Muscle layer of colon (tissue), 2 donors: ENCODE data around the gene ASB3.
"Not testable (repeated sequence)": the region's sequence is repeated elsewhere in the genome, so short reads cannot be mapped to it uniquely, and the experiment has no call there.

Experiments
- H3K27ac ChIP-seq: one replicate; pipeline ENCODE4 v1.7.0; 2013; ENCODE audit warnings: low read depth, mild to moderate bottlenecking, low read length, moderate library complexity
- H3K27me3 ChIP-seq, 2 donors: one replicate each; pipeline ENCODE4 v1.7.0; 2013; ENCODE audit warnings: low read length in 2 of 2, mild to moderate bottlenecking in 2 of 2; ENCODE audit not compliant: insufficient read depth in 2 of 2, control insufficient read depth in 1 of 2
- H3K36me3 ChIP-seq: one replicate; pipeline ENCODE4 v1.7.0; 2013; ENCODE audit warnings: mild to moderate bottlenecking, low read length; ENCODE audit not compliant: insufficient read depth
- H3K4me1 ChIP-seq: one replicate; pipeline ENCODE4 v1.7.0; 2013; ENCODE audit warnings: mild to moderate bottlenecking, low read length; ENCODE audit not compliant: insufficient read depth
- H3K4me3 ChIP-seq, 2 donors: one replicate each; pipeline ENCODE4 v1.7.0; 2013; ENCODE audit warnings: low read length in 2 of 2, low read depth in 1 of 2, mild to moderate bottlenecking in 1 of 2, moderate library complexity in 1 of 2
- H3K9ac ChIP-seq: one replicate; pipeline ENCODE4 v1.7.0; 2013; ENCODE audit warnings: low read length
- H3K9me3 ChIP-seq: one replicate; pipeline ENCODE4 v1.7.0; 2013; ENCODE audit warnings: mild to moderate bottlenecking, low read length
- donor health status: abdominal sarcoma.
- donor health status: Adenocarcinoma of cecum.

The ASB3 gene

DNA sequence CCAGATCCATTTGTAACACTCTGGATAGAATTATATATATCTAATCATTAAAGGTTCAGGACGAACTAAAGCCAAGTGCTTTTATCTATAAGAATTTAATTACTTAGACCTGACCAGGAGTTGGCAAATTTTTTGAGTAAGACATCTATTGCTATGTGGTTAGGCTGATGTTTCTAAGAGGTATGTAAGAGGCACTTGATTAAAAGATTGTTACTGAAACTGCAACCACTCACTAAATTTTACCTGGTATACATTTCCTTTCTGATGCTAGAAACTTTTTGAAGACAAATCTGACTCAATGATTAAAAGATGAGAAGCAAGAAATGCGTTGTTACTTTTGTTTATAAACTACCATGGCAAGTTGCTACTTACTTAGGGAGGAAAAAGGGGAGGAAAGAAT, 95.9 kb downstream of the ASB3 start:
- Histone ChIP-seq H3K4me3 (no peak overlapping the region), H3K27ac (no peak overlapping the region), H3K4me1 (no peaks in the 10 kb centered on the region), H3K27me3 (no peaks in the 10 kb centered on the region), H3K9me3 (no peaks in the 10 kb centered on the region), H3K9ac (no peak overlapping the region), H3K36me3 (no peaks in the 10 kb centered on the region)

DNA sequence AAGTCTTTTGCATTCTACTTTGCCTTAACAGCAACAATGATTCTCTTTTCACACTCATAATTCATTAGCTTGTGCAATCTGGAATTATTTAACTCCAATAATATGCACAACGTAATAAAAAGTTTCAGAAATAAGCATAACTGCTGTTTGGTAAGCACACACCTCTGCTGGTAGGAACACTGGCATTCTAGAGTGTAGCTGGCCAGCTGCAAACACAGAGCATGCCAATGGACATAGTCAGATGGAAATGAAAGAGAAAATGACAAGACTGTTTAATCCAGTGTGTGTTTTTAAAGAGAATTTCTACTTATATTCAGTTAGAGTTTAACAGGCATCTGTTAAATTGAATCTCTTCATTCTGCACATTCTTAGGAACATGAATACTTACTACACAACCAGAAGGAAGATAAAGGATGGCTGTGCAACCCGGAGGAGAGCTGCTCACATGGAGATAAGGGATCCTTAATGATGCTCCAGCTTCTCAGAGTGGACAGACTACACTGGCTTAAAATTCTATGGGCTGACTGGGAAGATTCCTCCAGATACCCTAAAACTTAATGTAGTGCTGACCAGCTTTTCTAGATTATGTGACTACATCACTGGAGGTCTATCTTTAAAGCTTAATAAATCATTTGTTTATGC, 113.8 kb downstream of the ASB3 start:
- no peaks in the 10 kb centered on the region for H3K36me3 ChIP-seq
- H3K9me3 ChIP-seq, result no peaks in the 10 kb centered on the region
- H3K4me1 ChIP-seq, result peaks cover 12% of the 10 kb centered on the region
- no peak overlapping the region for H3K27ac ChIP-seq
- no peaks in the 10 kb centered on the region for H3K27me3 ChIP-seq
- no peak overlapping the region for H3K9ac ChIP-seq
- H3K4me3 ChIP-seq, result no peak overlapping the region

DNA sequence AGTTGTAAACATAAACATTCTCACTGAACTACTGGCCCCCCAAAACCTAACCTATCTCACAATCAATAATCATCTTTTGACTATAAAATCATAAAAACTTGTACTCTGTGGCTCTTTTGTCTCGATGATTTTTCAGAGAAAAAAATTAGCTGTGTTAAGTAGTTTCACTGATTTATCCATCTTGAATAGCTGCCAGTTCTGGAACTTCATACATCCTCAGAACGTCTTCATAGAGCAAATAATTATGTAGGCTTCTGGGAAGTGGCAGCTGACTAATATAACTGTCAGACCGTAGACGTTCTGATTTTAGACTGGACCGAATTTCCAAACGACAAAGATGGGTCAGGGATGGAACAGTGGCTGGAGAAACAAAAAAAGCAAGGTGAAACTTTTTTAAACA, 116.4 kb downstream of the ASB3 start:
- Histone ChIP-seq H3K27ac (no peak overlapping the region), H3K9me3 (no peaks in the 10 kb centered on the region), H3K27me3 (no peaks in the 10 kb centered on the region), H3K4me3 (no peak overlapping the region), H3K9ac (no peak overlapping the region), H3K36me3 (no peaks in the 10 kb centered on the region), H3K4me1 (peaks cover 12% of the 10 kb centered on the region)

DNA sequence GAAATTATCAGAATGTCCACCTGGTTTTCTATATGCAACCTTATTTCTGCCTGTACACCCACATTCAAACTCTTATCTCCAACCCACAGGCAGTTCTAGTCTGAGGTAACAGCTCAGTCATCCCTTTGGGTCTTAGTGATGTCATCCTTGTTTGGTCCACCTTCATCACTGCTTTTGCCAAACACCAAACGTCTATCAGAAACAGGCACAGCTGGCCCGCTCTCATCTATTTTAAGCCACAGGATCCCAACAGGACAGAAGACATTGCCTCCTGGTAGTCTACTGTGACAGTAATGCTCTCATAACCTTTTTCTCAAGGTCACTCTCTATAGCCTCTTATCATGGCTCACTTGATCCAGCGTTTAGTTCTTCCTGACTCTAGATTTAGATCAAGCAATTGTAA, 118.1 kb downstream of the ASB3 start:
- Histone ChIP-seq H3K27me3 (no peaks in the 10 kb centered on the region), H3K4me3 (no peak overlapping the region), H3K36me3 (no peaks in the 10 kb centered on the region), H3K9me3 (no peaks in the 10 kb centered on the region), H3K4me1 (peaks cover 12% of the 10 kb centered on the region), H3K27ac (no peak overlapping the region), H3K9ac (no peak overlapping the region)

DNA sequence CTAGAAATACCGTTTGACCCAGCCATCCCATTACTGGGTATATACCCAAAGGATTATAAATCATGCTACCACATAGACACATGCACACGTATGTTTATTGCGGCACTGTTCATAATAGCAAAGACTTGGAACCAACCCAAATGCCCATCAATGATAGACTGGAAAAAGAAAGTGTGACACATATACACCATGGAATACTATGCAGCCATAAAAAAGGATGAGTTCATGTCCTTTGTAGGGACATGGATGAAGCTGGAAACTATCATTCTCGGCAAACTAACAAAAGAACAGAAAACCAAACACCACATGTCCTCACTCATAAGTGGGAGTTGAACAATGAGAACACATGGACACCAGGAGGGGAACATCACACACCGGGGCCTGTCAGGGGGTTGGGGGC, 119.6 kb downstream of the ASB3 start:
- peaks cover 12% of the 10 kb centered on the region for H3K4me1 ChIP-seq
- not testable (repeated sequence) for H3K9ac ChIP-seq, H3K27ac ChIP-seq, H3K27me3 ChIP-seq, H3K4me3 ChIP-seq, H3K9me3 ChIP-seq, H3K36me3 ChIP-seq

DNA sequence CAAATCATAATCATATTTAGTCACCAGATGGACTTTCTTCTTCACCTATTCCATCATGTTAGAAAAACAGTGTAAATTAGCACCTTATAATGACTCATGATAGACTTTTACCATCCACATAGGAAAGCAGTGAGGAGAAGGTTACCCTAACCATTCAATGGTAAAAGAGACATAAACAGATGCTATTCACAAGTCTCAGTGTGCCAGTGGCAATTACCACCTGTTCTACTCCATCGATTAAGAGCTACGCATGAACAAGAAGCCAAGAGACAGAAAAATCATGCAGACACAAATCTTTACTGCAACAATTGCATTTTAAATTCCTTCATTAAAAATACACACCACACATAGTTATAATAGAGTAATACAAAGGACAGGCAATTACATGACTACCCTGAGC, 125.9 kb downstream of the ASB3 start:
- Histone ChIP-seq H3K9me3 (no peaks in the 10 kb centered on the region), H3K4me1 (no peaks in the 10 kb centered on the region), H3K27me3 (no peaks in the 10 kb centered on the region), H3K9ac (no peak overlapping the region), H3K27ac (no peak overlapping the region), H3K36me3 (no peaks in the 10 kb centered on the region), H3K4me3 (no peak overlapping the region)

DNA sequence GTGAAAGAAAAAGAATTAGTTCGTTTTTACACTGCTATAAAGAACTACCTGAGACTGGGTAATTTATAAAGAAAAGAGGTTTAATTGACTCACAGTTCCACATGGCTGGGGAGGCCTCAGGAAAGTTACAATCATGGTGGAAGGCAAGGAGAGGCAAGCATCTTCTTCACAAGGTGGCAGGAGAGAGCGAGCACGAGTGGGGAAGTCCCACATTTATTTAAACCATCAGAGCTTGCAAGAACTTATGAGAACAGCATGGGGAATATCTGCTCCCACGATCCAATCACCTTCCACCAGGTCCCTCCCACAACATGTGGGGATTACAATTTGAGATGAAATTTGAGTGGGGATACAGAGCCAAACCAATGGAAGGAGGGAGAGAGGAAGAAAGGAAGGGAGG, 128.3 kb downstream of the ASB3 start:
- H3K36me3 ChIP-seq, H3K9ac ChIP-seq, H3K27me3 ChIP-seq, H3K9me3 ChIP-seq, H3K4me3 ChIP-seq, H3K27ac ChIP-seq: not testable (repeated sequence)
- peaks cover 18% of the 10 kb centered on the region for H3K4me1 ChIP-seq

DNA sequence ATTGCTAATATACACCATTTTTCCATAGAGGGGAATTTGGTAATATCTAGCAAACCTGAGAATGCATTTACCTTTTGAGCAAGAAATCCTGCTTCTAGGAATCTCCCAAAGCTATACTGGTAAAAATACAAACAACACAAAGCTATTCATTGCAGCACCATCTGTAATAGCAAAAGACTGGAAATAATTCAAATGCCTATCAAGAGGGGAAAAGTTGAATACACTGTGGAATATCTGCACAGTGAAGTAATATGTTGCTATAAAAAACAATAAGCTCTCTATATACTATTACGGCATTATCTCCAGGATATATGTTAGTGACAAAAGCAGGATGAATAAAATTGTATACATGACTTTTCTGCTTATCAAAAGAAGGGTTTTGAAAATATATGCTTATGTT, 131.5 kb downstream of the ASB3 start:
- Histone ChIP-seq H3K27me3 (no peaks in the 10 kb centered on the region), H3K9ac (no peak overlapping the region), H3K36me3 (no peaks in the 10 kb centered on the region), H3K9me3 (no peaks in the 10 kb centered on the region), H3K4me3 (no peak overlapping the region), H3K4me1 (peaks cover 26% of the 10 kb centered on the region), H3K27ac (no peak overlapping the region)

DNA sequence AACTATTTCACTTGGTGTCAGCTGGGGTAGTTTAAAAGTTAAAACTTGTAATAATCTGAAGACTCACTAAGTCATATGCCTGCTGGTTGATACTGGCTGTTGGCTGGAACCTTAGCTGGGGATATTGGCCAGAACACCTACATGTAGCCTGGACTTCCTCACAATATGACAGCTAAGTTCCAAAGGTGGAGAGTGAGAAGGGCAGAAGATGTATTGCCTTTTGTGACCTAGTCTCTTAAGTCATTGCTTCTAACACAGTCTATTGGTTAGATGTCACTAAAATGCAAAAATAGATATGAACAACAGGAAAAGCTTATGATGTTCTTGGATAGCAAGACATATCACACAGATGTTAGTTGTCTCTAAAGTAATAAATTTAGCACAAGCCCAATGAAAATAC, 132.4 kb downstream of the ASB3 start:
- Histone ChIP-seq H3K36me3 (no peaks in the 10 kb centered on the region), H3K27ac (no peak overlapping the region), H3K4me3 (no peak overlapping the region), H3K9me3 (no peaks in the 10 kb centered on the region), H3K27me3 (no peaks in the 10 kb centered on the region), H3K9ac (no peak overlapping the region), H3K4me1 (peaks cover 26% of the 10 kb centered on the region)

DNA sequence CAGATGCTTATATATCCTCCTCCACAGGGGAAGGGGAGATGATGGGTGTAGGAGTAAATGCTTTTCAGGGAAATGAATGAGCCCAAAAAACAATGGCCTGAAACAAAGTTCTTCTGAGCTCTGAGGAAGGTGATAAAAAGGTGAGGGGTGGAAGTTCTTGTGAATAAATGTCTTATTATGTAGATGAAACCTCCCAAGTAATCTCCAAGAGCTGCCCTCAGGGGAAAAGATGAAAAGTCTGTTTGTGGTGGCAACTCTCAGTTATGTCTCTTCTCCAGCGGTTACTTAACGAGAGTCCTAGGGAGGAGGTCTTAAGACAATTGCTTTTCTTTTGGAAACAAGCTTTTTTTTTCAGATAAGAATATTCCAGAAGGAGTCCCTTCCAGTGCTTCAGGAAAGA, 134.6 kb downstream of the ASB3 start:
- Histone ChIP-seq H3K27ac (no peak overlapping the region), H3K27me3 (no peaks in the 10 kb centered on the region), H3K9ac (no peak overlapping the region), H3K9me3 (no peaks in the 10 kb centered on the region), H3K4me3 (no peak overlapping the region), H3K4me1 (peaks cover 26% of the 10 kb centered on the region), H3K36me3 (no peaks in the 10 kb centered on the region)

DNA sequence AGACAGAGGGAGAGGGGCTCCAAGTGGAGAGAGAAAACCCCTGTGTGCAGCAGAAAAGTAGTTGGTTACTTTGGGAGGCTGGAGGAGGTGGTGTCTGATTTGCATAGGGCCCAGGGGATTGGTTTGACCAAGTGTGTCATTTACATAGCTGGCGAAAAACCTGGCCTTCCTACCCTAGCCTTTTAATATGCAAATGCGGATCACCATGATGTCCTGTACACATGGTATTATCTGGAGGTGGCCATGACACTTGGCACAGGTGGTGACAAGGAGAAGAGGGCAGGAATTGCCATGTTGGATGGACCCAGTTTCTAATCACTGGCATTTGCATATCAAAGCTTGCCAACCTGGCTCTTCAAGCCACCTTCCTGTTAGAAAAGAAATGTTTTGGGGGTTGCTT, 140.0 kb downstream of the ASB3 start:
- H3K27me3 ChIP-seq, result no peaks in the 10 kb centered on the region
- no peak overlapping the region for H3K27ac ChIP-seq
- H3K9me3 ChIP-seq, result no peaks in the 10 kb centered on the region
- H3K36me3 ChIP-seq, result no peaks in the 10 kb centered on the region
- no peak overlapping the region for H3K9ac ChIP-seq
- H3K4me1 ChIP-seq, result no peaks in the 10 kb centered on the region
- no peak overlapping the region for H3K4me3 ChIP-seq

DNA sequence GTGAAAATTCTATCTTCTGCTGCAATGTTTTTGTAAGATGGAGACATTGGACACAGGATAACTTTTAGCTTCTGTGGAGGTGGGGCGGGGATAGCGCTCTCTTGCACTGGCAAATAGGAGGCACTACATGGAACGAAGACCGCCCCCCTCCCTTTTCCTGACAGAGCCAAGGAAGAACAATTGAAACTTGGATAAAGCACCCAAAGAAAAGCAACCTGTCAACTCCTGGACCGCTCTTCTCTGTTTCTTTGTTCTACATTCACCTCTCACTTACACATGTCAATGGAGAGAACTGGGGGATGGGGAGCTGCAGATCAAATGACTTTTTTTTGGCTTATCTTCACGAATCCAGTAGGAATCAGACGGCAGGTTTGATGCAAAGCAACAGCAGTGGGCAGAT, 145.5 kb downstream of the ASB3 start:
- Histone ChIP-seq H3K4me3 (no peak overlapping the region), H3K9ac (no peak overlapping the region), H3K27ac (no peak overlapping the region), H3K27me3 (no peaks in the 10 kb centered on the region), H3K4me1 (no peaks in the 10 kb centered on the region), H3K9me3 (no peaks in the 10 kb centered on the region), H3K36me3 (no peaks in the 10 kb centered on the region)
